Stimulated activated CD4-positive, alpha-beta T cell treated with anti-CD3 and anti-CD28 coated beads, Interleukin-2, amount 100 ng/mL, for 48 hours (primary cell): ENCODE measurements around the gene COX14.

Source experiments
- DNase-seq, 2 donors: peaks; one replicate each; pipeline ENCODE4 v3.0.0-alpha.2; 2020

COX14 gene

DNA sequence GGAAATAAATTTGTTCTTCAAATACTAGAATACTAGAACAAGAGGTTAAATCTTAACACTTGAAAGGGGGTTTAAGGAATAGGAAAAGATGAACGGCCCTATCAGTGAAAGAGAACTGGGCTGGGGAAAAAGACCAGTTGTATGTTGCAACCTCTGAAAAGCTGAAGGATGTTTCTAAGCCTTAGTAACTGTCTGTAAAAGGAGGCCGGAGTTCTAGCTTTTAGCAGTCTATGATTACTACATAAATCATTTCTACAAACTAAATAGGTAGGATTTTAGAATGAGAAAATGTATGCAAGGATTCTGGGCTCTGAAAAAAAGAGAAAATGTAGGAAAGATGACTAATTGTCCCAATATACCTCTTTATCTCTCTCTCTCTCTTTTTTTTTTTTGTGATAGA, 50.2 kb downstream of the COX14 start:
- DNase-seq, result no peak

DNA sequence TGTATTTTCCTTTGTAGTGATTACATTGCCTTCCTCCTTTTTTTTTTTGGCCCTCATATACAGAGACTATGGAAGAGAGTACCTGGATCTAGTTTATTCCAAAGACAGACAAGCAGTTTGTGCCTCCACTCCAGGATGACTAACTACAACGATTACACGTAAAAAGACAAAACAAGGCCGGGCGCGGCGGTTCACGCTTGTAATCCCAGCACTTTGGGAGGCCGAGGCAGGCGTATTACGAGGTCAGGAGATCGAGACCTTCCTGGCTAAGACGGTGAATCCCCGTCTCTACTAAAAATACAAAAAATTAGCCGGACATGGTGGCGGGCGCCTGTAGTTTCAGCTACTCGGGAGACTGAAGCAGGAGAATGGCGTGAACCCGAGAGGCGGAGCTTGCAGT, 52.9 kb downstream of the COX14 start:
- no peak for DNase-seq

DNA sequence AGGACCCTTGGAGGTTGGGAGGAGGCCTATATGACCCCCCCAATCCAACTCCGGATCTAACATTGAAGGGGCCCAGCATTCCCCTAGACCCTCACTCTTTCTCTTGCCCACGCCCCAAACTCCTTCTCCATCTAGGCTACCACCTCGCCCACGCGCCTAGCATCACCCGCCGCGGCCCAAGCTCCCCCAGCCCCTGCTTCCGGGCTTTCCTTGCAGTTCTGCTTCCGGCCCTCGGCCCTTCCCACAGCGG, 54.7 kb downstream of the COX14 start:
- peak; percentile 56 to 64 for DNase-seq

DNA sequence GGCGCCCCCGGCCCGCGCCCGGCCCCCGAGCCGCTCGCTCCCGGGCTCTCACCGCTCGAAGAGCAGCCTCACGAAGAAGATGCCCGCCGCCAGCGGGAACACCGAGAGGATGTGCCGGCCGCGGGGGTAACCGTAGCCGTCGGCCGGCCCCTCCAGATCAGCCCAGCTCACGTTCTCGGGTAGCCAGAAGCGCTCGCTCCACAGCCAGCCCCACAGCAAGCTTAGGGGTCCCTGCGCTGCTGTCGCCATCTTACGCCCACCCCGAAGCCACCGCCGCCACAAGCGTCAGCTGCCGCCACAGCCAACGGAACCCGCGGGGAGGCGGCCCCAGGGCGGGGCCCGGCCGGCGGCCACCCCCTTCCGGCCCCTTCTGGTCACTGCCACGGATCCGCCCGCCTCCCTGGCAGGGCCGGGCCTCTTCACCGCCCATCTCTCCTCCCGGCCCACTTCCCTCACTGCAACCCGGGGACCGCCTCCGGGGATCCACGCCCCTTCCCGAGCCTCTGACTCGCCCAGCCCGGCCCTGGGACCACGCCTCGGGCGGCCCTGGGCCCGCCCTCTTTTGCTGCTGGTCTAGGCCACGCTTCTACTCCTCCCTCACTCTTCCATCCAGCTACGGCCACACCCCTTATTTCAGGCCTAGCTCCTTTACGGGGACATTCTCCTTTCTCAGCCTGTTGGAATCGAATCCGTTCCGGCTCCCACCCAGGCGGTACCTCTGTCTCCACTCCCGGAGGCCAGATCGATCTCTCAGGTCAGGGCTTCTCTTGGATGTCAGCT, 55.2 kb downstream of the COX14 start, which contains the start of gene CERS5:
TSS of gene CERS5 (minus strand) at position 321 of the 780 bp plus-strand sequence. CDS start at position 249, 72 bp downstream.
- DNase-seq, result peak; percentile 95 to 97
